HL-60/S4 (cell line): ENCODE results near the gene NSMF.
"Not testable (repeated sequence)": the region's sequence is repeated elsewhere in the genome, so short reads cannot be mapped to it uniquely, and the experiment has no call there.

Source experiments
- in situ Hi-C: fragments of 300-500 bp; cut with MboI; formaldehyde crosslinking; loops from 2 replicates; pipeline ENCODE4 v1.14.3; 2022; ENCODE audit warnings: low sequenced_read_pairs

Gene NSMF

GRCh38 chr9:137416006-137416562 lies 43.0 kb downstream of the NSMF start:
- in situ Hi-C loops: no loop called here

- in situ Hi-C loops: no loop called here
Measured at GRCh38 chr9:137415451-137415850, 43.7 kb downstream of the NSMF start.

DNA sequence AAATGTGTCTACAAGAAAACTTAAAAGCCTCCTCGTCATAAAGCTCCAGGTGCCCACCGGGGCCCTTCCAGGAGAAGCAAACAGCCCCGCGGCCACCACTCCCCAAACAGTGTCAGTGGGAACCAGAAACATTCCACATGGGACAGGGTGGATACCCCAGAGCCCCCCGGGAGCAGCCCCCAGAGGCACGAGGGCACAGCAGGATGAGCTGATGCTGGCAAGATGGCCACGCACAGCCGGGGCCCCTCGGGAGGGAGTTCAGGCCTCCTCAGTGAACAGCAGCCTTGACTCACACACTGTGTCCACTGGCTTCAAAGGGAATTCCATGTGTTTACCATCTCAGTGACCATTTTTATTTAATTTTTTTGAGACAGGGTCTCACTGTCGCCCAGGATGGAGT lies 46.7 kb downstream of the NSMF start:
- in situ Hi-C loops: no loop called here

- in situ Hi-C loops: no loop called here
Measured at GRCh38 chr9:137411645-137412380, 47.3 kb downstream of the NSMF start.

DNA sequence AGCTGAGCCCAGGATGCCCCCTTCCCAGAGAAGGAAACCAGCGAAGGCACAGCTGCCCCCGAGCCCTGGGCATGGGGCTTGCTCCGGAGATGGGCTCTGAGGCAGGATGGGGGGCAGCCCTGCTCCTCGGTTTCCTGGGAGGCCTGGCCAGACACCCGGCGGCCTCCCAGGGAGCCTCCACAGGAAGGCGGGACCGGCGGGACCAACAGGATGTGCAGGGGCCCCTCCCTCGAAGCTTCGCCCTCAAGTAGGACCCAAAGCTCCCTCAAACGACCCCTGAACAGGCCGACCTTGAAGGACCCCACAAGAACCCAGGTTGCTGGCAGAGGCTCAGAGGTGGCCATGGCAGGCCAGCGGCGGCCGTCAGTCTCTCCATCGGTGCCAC lies 47.9 kb downstream of the NSMF start:
- in situ Hi-C loops: no loop called here

DNA sequence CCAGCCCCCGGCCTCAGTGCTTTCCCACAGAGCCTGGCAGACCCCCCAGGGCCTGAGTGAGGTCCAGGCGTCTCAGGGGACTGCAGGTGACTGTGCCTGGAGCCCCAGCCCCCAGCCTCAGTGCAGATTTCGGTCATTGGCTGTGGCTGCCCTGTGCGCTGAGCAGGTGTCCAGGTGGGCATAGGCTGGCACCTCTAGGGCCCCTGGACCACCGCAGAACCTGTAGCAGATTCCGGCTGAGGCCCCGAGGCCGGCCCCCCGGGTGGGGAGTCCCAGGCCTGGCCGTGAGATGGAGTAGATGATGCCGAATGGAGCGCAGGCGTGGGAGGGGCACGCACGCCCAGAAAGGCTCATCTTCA lies 48.3 kb downstream of the NSMF start:
- in situ Hi-C loops: no loop called here

GRCh38 chr9:137410236-137410890 lies 48.8 kb downstream of the NSMF start:
- in situ Hi-C loops: not testable (repeated sequence)

- in situ Hi-C loops: loop anchor here (5.0 kb wide), 1 partner anchor 117 kb away; no protein-coding TSS in a partner anchor
Measured at GRCh38 chr9:137409515-137409914, 49.6 kb downstream of the NSMF start.

GRCh38 chr9:137408651-137409405 lies 50.3 kb downstream of the NSMF start:
- in situ Hi-C loops: loop anchor here (5.0 kb wide), 1 partner anchor 117 kb away; no protein-coding TSS in a partner anchor

DNA sequence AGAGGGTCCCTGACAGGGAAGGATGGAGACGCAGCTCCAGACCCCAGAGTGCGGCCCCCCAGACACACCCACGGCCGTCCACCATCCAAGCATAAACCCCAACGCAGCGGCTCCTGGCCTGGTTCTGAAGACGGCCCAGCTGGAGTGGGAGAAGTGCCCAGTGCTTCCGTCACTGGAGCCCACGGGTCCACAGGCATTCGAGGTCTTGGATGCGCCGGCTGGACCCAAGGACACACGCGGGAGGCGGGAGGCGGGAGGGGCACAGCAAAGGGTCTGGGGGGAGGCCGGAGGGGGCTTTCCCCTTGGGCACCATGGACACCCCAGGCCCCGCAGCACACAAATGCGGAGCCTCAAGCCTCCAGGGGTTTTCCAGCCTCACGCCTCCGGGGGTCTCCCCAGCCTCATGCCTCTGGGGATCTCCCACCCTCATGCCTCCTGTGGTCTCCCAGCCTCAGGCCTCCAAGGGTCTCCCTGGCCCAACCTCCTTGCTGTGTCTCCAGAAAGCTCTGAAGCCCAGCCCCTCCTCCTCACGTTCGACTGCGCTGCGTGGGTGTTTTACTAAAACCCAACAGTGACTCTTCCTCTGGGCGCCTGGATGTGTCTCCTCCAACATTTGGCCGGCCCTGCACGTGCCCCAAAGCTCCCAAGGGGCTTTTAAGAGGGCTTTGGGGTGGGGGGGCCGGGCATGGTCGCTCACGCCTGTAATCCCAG lies 51.4 kb downstream of the NSMF start:
- in situ Hi-C loops: loop anchor here (5.0 kb wide), 1 partner anchor 115 kb away; no protein-coding TSS in a partner anchor

DNA sequence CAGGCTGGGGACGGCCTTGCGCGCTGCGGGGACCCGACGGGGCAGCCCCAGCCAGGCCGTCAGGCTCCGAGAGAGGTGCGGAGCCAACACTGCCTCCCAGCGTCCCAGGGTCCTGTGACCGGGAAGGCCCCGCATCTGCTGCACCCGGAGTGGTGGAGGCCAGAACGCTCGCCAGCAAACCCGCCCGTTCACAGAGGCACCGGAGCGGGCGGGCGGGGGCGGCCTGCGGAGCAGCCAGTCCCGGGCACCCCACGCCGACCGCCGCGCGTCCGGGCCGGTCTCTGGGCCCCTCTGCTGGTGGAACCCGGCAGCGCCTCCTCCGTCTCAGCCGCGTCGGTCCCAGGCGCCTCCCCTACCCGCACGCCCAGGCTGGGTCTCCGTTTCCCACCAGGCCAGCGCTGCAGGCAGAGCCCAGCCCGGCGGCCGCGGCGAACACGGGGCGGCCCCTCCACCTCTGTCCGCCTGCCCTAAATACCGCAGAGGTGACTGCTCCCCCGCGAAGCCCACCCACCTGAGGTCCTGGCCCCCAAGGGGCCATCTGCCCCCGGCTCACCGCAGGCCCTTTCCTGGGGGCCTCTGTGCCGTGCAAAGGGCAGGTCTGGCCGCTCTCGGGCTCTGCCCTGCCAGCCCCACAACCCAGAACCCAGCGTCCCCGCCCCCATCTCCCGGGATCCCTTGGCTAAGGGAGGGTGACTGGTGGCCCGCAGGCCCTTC lies 52.1 kb downstream of the NSMF start:
- in situ Hi-C loops: loop anchor here (5.0 kb wide), 1 partner anchor 115 kb away; no protein-coding TSS in a partner anchor

DNA sequence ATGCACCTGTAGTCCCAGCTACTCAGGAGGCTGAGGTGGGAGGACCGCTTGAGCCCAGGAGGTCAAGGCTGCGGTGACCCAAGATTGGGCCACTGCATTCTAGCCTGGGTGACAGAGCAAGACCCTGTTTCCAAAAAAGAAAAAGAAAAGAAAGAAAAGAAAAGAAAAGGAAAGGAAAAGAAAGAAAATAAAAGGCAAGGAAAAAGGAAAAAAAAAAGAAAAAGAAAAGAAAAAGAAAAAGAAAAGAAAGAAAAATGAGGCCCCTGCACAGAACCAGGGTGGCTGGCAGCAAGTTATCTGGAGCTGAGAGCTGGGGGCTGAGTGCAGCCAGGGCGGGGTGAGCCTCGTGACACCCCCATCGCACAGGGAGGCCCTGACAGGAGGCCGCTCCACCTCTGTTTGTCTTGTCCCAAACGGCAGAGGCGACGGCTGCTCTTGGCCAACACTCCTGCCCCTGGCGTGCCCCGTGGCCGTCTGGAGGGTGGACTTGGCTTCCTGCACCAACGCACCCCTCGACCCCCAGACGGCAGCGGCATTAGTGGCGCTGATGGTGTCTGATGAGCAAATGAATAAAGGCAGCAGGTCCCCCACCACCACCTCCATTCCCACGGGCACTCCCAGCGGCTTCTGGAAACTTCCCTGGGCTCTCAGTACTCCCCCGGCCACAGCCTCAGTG lies 52.9 kb downstream of the NSMF start:
- in situ Hi-C loops: loop anchor here (5.0 kb wide), 1 partner anchor 114 kb away; no protein-coding TSS in a partner anchor

DNA sequence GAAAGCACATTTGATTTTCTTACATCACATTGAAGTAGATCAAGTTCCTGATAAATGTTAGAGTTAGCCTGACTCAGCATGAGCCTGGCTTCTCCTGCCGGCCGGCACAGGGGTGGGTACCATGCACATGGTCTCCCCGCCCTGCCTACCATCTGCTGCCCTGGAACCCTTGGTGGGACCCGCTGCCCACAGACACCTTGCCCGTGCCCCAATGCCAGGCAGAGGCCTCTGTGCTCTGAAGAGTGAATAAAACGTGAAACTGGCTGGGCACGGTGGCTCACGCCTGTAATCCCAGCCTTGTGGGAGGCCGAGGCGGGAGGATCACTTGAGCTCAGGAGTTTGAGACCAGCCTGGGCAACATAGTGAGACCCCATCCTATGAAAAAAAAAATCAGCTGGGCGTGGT lies 53.5 kb downstream of the NSMF start:
- in situ Hi-C loops: loop anchor here (5.0 kb wide), 1 partner anchor 113 kb away; no protein-coding TSS in a partner anchor

GRCh38 chr9:137404961-137405567 lies 54.1 kb downstream of the NSMF start:
- in situ Hi-C loops: loop anchor here (5.0 kb wide), 1 partner anchor 113 kb away; no protein-coding TSS in a partner anchor

GRCh38 chr9:137403269-137403668 lies 55.9 kb downstream of the NSMF start:
- in situ Hi-C loops: no loop called here

GRCh38 chr9:137402746-137403145 lies 56.4 kb downstream of the NSMF start:
- in situ Hi-C loops: no loop called here

- in situ Hi-C loops: no loop called here
Measured at GRCh38 chr9:137398561-137399468, 60.3 kb downstream of the NSMF start.
